ENCODE data around the gene MDM2.

GRCh38 chr12:68768431-68768939 lies 39.5 kb upstream of the MDM2 start:
- TF ChIP-seq CTCF (IDR thresholded peaks at IDR 0.05; ENCODE audit: low read depth, low read length) (no peak), EZH2phosphoT487 (IDR thresholded peaks at IDR 0.05; ENCODE audit: low read depth) (no peak)

Data from OCI-LY3 (cell line).